Calu3 (cell line): ENCODE results near the gene IKBKE. TPM values are rescaled to one million over a fixed set of nuclear protein-coding genes. Genes with fewer than 3 reads are reported as not detected.

Source experiments
- BruUV-seq: library from RNA; stranded (reverse); fragments of 400-500 nt; replicated peaks from 2 replicates; lab custom pipeline; 2021; lab: Mats Ljungman, UMichigan
- CTCF ChIA-PET: fragments of 300-600 bp; sonication (Branson Sonifier 250); formaldehyde crosslinking; loops from one replicate; lab custom pipeline; 2022; ENCODE audit warnings: antibody characterized with exemption; lab: Charles Lee
- DNase-seq: peaks from one replicate; pipeline ENCODE4 v3.0.0; 2022
- H3K27ac Mint-ChIP-seq: one replicate; pipeline ENCODE4 v1.8.0; 2022; ENCODE audit warnings: mixed read lengths; ENCODE audit not compliant: unreplicated experiment
- H3K27me3 Mint-ChIP-seq: one replicate; pipeline ENCODE4 v1.8.0; 2022; ENCODE audit warnings: mixed read lengths; ENCODE audit not compliant: unreplicated experiment
- H3K36me3 Mint-ChIP-seq: one replicate; pipeline ENCODE4 v1.8.0; 2022; ENCODE audit warnings: mild to moderate bottlenecking, moderate library complexity, mixed read lengths; ENCODE audit not compliant: insufficient read depth, unreplicated experiment
- H3K4me1 Mint-ChIP-seq: one replicate; pipeline ENCODE4 v1.8.0; 2022; ENCODE audit warnings: mild to moderate bottlenecking, low read depth, mixed read lengths; ENCODE audit not compliant: unreplicated experiment
- H3K4me3 Mint-ChIP-seq: one replicate; pipeline ENCODE4 v1.8.0; 2022; ENCODE audit warnings: mild to moderate bottlenecking, low read depth, moderate library complexity, mixed read lengths; ENCODE audit not compliant: unreplicated experiment
- H3K9me3 Mint-ChIP-seq: one replicate; pipeline ENCODE4 v1.8.0; 2022; ENCODE audit warnings: low read depth, mixed read lengths; ENCODE audit not compliant: unreplicated experiment
- intact Hi-C: fragments of 100-400 bp; cut with micrococcal nuclease; formaldehyde crosslinking; loops from one replicate; pipeline ENCODE4 v1.10.0; 2022; ENCODE audit not compliant: unreplicated experiment
- total RNA-seq: library from RNA; stranded (reverse); gene quantifications from 2 replicates; pipeline ENCODE4 v1.2.3, GENCODE V29; 2022
- TF ChIP-seq, protein P1 (sequence below): fragments of 200-600 bp; IDR thresholded peaks from one replicate; pipeline ENCODE4 v1.8.0; 2022; ENCODE audit warnings: antibody characterized with exemption; ENCODE audit not compliant: unreplicated experiment

The IKBKE gene
- total RNA-seq, 1 experiment from 2014 or later, result 47.5 TPM

DNA sequence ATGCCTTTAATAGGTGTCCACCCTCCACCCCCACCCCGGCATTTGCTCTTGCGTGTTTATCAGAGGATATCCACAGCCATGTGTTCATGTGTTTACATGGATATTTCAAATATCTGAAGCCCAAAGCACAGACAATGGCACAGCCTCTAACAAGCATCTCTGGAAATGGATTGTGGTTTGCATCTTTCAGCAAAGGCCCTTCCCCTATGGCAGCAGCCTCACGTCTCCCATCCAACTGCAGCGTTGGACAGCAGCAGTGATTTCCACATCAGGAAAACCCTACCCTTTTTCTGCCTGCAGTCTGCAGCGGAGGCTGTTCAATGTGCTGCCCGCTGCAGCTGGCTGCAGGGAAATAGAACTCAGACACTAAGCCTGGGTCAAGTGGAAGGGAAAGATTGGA lies 38.7 kb downstream of the IKBKE start:
- peaks cover 45% of the 10 kb centered on the region for H3K27me3 Mint-ChIP-seq
- H3K4me3 Mint-ChIP-seq, result peak overlapping the region; percentile 82
- intact Hi-C loops, result loop anchor here (5.0 kb wide), 1 partner anchor 33 kb away; no protein-coding TSS in a partner anchor
- BruUV-seq, result no TSS peak
- CTCF ChIA-PET, result no interaction called here
- H3K4me1 Mint-ChIP-seq, result peaks cover 62% of the 10 kb centered on the region
- H3K9me3 Mint-ChIP-seq, result no peaks in the 10 kb centered on the region
- TF ChIP-seq, protein P1, sequence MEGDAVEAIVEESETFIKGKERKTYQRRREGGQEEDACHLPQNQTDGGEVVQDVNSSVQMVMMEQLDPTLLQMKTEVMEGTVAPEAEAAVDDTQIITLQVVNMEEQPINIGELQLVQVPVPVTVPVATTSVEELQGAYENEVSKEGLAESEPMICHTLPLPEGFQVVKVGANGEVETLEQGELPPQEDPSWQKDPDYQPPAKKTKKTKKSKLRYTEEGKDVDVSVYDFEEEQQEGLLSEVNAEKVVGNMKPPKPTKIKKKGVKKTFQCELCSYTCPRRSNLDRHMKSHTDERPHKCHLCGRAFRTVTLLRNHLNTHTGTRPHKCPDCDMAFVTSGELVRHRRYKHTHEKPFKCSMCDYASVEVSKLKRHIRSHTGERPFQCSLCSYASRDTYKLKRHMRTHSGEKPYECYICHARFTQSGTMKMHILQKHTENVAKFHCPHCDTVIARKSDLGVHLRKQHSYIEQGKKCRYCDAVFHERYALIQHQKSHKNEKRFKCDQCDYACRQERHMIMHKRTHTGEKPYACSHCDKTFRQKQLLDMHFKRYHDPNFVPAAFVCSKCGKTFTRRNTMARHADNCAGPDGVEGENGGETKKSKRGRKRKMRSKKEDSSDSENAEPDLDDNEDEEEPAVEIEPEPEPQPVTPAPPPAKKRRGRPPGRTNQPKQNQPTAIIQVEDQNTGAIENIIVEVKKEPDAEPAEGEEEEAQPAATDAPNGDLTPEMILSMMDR, result no peak
- no peak for DNase-seq
- H3K27ac Mint-ChIP-seq, result no peak overlapping the region
- peaks cover 40% of the 10 kb centered on the region for H3K36me3 Mint-ChIP-seq

DNA sequence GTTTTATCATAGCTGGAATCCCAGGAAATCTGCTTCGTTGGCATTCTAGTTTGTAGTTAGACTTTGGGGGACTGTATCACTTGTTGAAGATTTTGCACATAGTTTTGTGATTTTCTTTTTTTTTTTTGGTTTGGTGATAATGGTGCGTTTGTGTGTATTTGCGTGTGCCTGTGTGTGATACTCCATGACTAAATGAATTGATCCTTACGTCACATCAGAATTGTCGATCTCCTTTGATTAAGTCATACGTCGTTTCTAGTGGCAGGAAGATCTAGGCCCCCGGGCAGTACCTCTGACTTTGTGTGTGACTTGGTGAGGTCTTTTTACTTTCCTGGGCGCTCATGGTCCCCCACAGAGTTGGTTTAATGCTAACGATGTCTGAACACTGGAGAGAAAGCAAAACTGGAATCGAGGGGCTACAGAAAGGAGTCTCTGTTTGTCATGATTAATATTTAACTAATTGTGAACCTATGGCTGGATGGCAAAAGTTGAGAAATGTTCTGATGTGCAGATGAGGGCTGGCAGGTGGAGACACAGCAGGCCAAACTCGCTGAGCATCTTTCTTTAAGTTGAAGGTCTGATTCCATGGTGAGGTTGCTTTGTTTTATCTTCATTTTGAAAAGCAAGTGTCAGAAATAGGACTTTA lies 39.5 kb downstream of the IKBKE start:
- H3K27me3 Mint-ChIP-seq, result peaks cover 42% of the 10 kb centered on the region
- H3K4me1 Mint-ChIP-seq, result peaks cover 62% of the 10 kb centered on the region

DNA sequence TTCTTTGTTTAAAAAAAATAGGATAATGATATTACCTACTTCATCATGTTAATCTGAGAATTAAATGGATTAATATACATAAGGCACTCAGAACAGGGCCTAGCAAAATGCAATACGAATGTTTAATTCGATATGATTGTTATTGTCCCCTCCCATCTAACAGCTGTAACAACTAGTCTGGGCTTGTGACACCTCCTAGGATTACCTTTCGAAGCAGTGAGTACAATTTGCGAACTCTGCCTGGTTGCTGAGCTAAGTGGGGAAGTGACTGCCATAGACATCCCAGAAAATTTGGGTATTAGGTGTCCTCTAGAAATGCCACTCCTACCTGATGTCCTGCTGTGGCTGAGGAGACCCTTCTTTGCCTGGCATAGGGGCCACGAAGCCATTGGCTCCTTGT lies 40.1 kb downstream of the IKBKE start:
- intact Hi-C loops, result no loop called here
- CTCF ChIA-PET, result no interaction called here
- DNase-seq, result no peak
- Mint-ChIP-seq H3K9me3 (no peaks in the 10 kb centered on the region), H3K4me1 (peaks cover 62% of the 10 kb centered on the region), H3K36me3 (peaks cover 30% of the 10 kb centered on the region), H3K27me3 (peaks cover 35% of the 10 kb centered on the region), H3K4me3 (no peak overlapping the region), H3K27ac (no peak overlapping the region)
- BruUV-seq, result no TSS peak
- TF ChIP-seq, protein P1, result no peak

More for the DNA sequence above, 39.5 kb downstream of the IKBKE start:
- Mint-ChIP-seq H3K9me3 (no peaks in the 10 kb centered on the region), H3K27ac (peak overlapping the region; percentile 11), H3K4me3 (no peak overlapping the region), H3K36me3 (peaks cover 35% of the 10 kb centered on the region)
- no TSS peak for BruUV-seq
- CTCF ChIA-PET, result no interaction called here
- no peak for DNase-seq
- TF ChIP-seq, protein P1, result no peak
- intact Hi-C loops, result loop anchor here (5.0 kb wide), 1 partner anchor 33 kb away; no protein-coding TSS in a partner anchor

DNA sequence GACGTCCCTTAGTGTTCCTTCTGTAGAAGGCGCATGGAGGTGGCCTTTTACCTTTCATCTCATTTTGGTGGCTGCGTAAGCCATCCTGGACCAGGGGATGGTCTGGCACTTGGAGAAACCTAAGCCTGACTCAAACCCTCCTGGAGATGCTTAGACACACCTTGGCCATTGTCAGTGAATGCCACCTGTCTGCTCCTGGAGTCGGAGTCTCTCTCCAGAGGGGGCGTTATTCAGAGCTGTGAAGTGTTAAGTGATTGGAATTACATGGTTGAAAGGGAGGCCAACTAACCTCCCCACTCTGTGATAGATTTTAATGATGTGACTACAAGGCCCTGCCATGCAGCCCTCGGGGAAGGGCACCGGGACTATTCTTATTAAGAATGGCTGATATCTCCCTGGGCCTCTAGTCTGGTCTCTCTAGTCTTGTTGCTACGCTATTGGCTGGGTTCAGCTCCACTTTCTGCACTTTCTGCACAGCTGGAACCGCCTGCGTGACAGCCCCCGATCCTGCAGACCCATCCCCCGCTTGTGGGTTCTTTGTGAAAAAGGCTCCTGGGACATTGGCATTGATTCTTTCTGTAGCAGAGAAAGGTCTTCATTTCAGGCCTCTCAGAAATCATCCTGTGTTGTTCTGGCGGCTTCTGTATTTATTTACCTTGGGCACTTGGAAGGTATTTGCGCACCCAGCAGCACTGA lies 41.2 kb downstream of the IKBKE start:
- intact Hi-C loops, result no loop called here
- no peak for DNase-seq
- H3K4me1 Mint-ChIP-seq, result peaks cover 65% of the 10 kb centered on the region
- BruUV-seq, result no TSS peak
- H3K27ac Mint-ChIP-seq, result no peak overlapping the region
- TF ChIP-seq, protein P1, result no peak
- no peak overlapping the region for H3K4me3 Mint-ChIP-seq
- H3K27me3 Mint-ChIP-seq, result peaks cover 24% of the 10 kb centered on the region
- H3K36me3 Mint-ChIP-seq, result peaks cover 22% of the 10 kb centered on the region
- CTCF ChIA-PET, result no interaction called here
- H3K9me3 Mint-ChIP-seq, result no peaks in the 10 kb centered on the region
